PFSK-1 (cell line): ENCODE measurements around the gene FPR2.

Experiments used
- FOXP2 ChIP-seq: optimal IDR thresholded peaks from 2 replicates; pipeline ENCODE3; 2011; ENCODE audit warnings: borderline replicate concordance, control low read depth, inconsistent platforms; ENCODE audit not compliant: insufficient read depth; ENCODE audit errors: extremely low read length, extremely low read depth
- POLR2AphosphoS5 ChIP-seq: IDR thresholded peaks from 2 replicates; pipeline ENCODE4 v1.6.1; 2012; ENCODE audit warnings: low read depth, mild to moderate bottlenecking, control low read depth, low read length, moderate library complexity
- REST ChIP-seq, 2 experiments: IDR thresholded peaks; 2 replicates each; pipeline versions ENCODE4 v1.6.1 to v1.8.0; 2011 to 2012; ENCODE audit warnings: low read depth in 2 of 2, low read length in 2 of 2, control low read depth in 1 of 2, inconsistent platforms in 1 of 2, mild to moderate bottlenecking in 1 of 2, moderate library complexity in 1 of 2; ENCODE audit not compliant: insufficient read depth in 1 of 2
- SIN3A ChIP-seq: IDR thresholded peaks from 2 replicates; pipeline ENCODE4 v1.6.1; 2012; ENCODE audit warnings: mild to moderate bottlenecking, low read length, moderate library complexity, borderline replicate concordance; ENCODE audit not compliant: insufficient read depth
- TAF1 ChIP-seq: IDR thresholded peaks from 2 replicates; pipeline ENCODE4 v1.6.1; 2012; ENCODE audit warnings: low read length, control low read depth, borderline replicate concordance; ENCODE audit not compliant: insufficient read depth

The FPR2 gene

GRCh38 chr19:51808333-51808986, 47.5 kb downstream of the FPR2 start:
- TF ChIP-seq POLR2AphosphoS5 (no peak), REST (IDR thresholded peaks at IDR 0.05; ENCODE audit: insufficient read depth in 1 of 2, low read depth in 2 of 2, low read length in 2 of 2) (no peak), SIN3A (no peak), TAF1 (no peak), FOXP2 (no peak)

GRCh38 chr19:51809787-51810186, 48.8 kb downstream of the FPR2 start:
- no peak for TF ChIP-seq SIN3A
- no peak for TF ChIP-seq FOXP2
- TF ChIP-seq REST (IDR thresholded peaks at IDR 0.05; ENCODE audit: insufficient read depth in 1 of 2, low read depth in 2 of 2, low read length in 2 of 2), result no peak
- no peak for TF ChIP-seq POLR2AphosphoS5
- no peak for TF ChIP-seq TAF1

GRCh38 chr19:51810223-51810622, 49.2 kb downstream of the FPR2 start:
- TF ChIP-seq POLR2AphosphoS5 (no peak), REST (IDR thresholded peaks at IDR 0.05; ENCODE audit: insufficient read depth in 1 of 2, low read depth in 2 of 2, low read length in 2 of 2) (no peak), SIN3A (no peak), TAF1 (no peak), FOXP2 (no peak)

GRCh38 chr19:51811344-51811743, 50.4 kb downstream of the FPR2 start:
- TF ChIP-seq SIN3A (no peak), REST (IDR thresholded peaks at IDR 0.05; ENCODE audit: insufficient read depth in 1 of 2, low read depth in 2 of 2, low read length in 2 of 2) (no peak), TAF1 (no peak), FOXP2 (no peak), POLR2AphosphoS5 (no peak)

DNA sequence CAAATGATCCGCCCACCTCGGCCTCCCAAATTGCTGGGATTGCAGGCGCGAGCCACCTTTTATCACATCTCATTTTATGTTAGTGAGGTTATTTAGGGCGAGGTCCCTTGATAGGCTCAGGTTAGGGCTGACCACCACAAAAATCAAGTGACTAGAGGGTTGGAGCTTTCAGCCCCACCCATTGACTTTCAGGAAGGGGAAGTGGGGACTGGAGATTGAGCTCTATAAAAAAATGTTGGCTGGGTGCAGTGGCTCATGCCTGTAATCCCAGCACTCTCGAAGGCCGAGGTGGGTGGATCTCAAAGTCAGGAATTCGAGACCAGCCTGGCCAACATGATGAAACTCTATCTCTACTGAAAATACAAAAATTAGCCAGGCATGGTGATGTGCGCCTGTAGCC, 54.1 kb downstream of the FPR2 start:
- TF ChIP-seq FOXP2 (no peak), SIN3A (no peak), POLR2AphosphoS5 (no peak), TAF1 (no peak), REST (IDR thresholded peaks at IDR 0.05; ENCODE audit: insufficient read depth in 1 of 2, low read depth in 2 of 2, low read length in 2 of 2) (no peak)
